H1 (cell line): ENCODE measurements around the gene GRM8. TPM values are rescaled to one million over a fixed set of nuclear protein-coding genes. Genes with fewer than 3 reads are reported as not detected.

Experiments used
- BACH1 ChIP-seq: IDR thresholded peaks from 2 replicates; pipeline ENCODE4 v1.6.1; 2012; ENCODE audit warnings: low read length, improper control_type of control experiment
- CHD7 ChIP-seq: fragments of 300-600 bp; sonication (generic); IDR thresholded peaks from 2 replicates; pipeline ENCODE4 v1.7.1; 2012; ENCODE audit warnings: low read length, moderate library complexity, mild to moderate bottlenecking, inconsistent platforms; ENCODE audit not compliant: insufficient replicate concordance
- JUN ChIP-seq: IDR thresholded peaks from 2 replicates; pipeline ENCODE4 v1.6.1; 2011; ENCODE audit warnings: low read depth, mild to moderate bottlenecking, improper control_type of control experiment, low read length
- TAF7 ChIP-seq: optimal IDR thresholded peaks from 2 replicates; pipeline ENCODE3; 2011; ENCODE audit warnings: low read depth, mild to moderate bottlenecking, inconsistent platforms, low read length, moderate library complexity, borderline replicate concordance
- TCF12 ChIP-seq: IDR thresholded peaks from 2 replicates; pipeline ENCODE4 v1.6.1; 2011; ENCODE audit warnings: low read depth, mild to moderate bottlenecking, low read length
- polyA plus RNA-seq, 7 experiments: library from polyadenylated mRNA; depleted of rRNA in 3 of 7; stranded (reverse) in 5 of 7; unstranded in 2 of 7; fragments of >200 nt in 5 of 7; fragments of 200-250 nt in 2 of 7; gene quantifications; 1 replicate in 5 of 7; 2 replicates in 1 of 7; 4 replicates in 1 of 7; pipeline versions ENCODE4 v1.2.1 to v1.2.3, GENCODE V29; 2011 to 2013; ENCODE audit warnings: missing spikeins in 2 of 7, mixed read lengths in 2 of 7
- total RNA-seq: library from RNA; stranded (reverse); fragmentation: NEBNext Ultra II Directional; extraction: Animal tissue kit (Norgen Biotek cat#: 25700); gene quantifications from 2 replicates; pipeline ENCODE4 v1.2.1, GENCODE V29; 2021
- TF ChIP-seq, protein P1 (sequence below), 3 experiments: IDR thresholded peaks; 1 replicate in 2 of 3; 2 replicates in 1 of 3; pipeline versions ENCODE4 v1.5.1 to v1.6.1; 2011; ENCODE audit warnings: low read length in 3 of 3, mild to moderate bottlenecking in 3 of 3, inconsistent platforms in 2 of 3, low read depth in 1 of 3, moderate library complexity in 1 of 3; ENCODE audit not compliant: insufficient read depth in 1 of 3; ENCODE audit errors: control extremely low read depth in 1 of 3

The GRM8 gene
- total and polyA plus RNA-seq, 2 of the 8 experiments (the other 6 are each of a cell fraction or from before 2014, with no cell fraction given): 2.6 to 2.8 TPM

GRCh38 chr7:126493801-126494200 lies 758.9 kb downstream of the GRM8 start (continued):
- TF ChIP-seq CHD7: no peak
- TF ChIP-seq, protein P1, sequence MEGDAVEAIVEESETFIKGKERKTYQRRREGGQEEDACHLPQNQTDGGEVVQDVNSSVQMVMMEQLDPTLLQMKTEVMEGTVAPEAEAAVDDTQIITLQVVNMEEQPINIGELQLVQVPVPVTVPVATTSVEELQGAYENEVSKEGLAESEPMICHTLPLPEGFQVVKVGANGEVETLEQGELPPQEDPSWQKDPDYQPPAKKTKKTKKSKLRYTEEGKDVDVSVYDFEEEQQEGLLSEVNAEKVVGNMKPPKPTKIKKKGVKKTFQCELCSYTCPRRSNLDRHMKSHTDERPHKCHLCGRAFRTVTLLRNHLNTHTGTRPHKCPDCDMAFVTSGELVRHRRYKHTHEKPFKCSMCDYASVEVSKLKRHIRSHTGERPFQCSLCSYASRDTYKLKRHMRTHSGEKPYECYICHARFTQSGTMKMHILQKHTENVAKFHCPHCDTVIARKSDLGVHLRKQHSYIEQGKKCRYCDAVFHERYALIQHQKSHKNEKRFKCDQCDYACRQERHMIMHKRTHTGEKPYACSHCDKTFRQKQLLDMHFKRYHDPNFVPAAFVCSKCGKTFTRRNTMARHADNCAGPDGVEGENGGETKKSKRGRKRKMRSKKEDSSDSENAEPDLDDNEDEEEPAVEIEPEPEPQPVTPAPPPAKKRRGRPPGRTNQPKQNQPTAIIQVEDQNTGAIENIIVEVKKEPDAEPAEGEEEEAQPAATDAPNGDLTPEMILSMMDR (IDR thresholded peaks at IDR 0.05; ENCODE audit: control extremely low read depth in 1 of 3, insufficient read depth in 1 of 3, low read depth in 1 of 3, low read length in 3 of 3): no peak
- no peak for TF ChIP-seq BACH1
- TF ChIP-seq TAF7: no peak
- no peak for TF ChIP-seq TCF12
- TF ChIP-seq JUN: no peak
- TF ChIP-seq, all 59 proteins: peak for 0
